ENCODE data around the gene CMSS1. TPM values are rescaled to one million over a fixed set of nuclear protein-coding genes. Genes with fewer than 3 reads are reported as not detected.
A peak's percentile ranks its signal among the peaks of the same experiment; 100 is the strongest.
"Not testable (repeated sequence)": the region's sequence is repeated elsewhere in the genome, so short reads cannot be mapped to it uniquely, and the experiment has no call there.

The CMSS1 gene
- total RNA-seq, 1 donor from 2014 or later: 36.9 TPM

GRCh38 chr3:100216713-100217112, 399.1 kb downstream of the CMSS1 start:
- intact Hi-C loops (cut with DNase I): no loop called here
- DNase-seq: no peak
- no peak for ATAC-seq (ENCODE audit: poor library complexity)

GRCh38 chr3:100221159-100221558, 403.5 kb downstream of the CMSS1 start:
- intact Hi-C loops (cut with DNase I): no loop called here
- no peak for DNase-seq
- ATAC-seq (ENCODE audit: poor library complexity): no peak

- ATAC-seq (ENCODE audit: poor library complexity) (no peak), DNase-seq (no peak)
- intact Hi-C loops (cut with DNase I): no loop called here
These were observed 407.5 kb downstream of the CMSS1 start for GRCh38 chr3:100225193-100225592.

GRCh38 chr3:100225883-100226282, 408.2 kb downstream of the CMSS1 start:
- intact Hi-C loops (cut with DNase I): no loop called here
- DNase-seq (no peak), ATAC-seq (ENCODE audit: poor library complexity) (no peak)

- intact Hi-C loops (cut with DNase I): no loop called here
- ATAC-seq (ENCODE audit: poor library complexity) (peak; percentile 58), DNase-seq (no peak)
These were observed 409.2 kb downstream of the CMSS1 start for GRCh38 chr3:100226712-100227429.

- ATAC-seq (ENCODE audit: poor library complexity): no peak
- intact Hi-C loops (cut with DNase I): no loop called here
- DNase-seq: no peak
These were observed 409.9 kb downstream of the CMSS1 start for GRCh38 chr3:100227511-100227921.

- no peak for DNase-seq
- intact Hi-C loops (cut with DNase I): no loop called here
These were observed 410.6 kb downstream of the CMSS1 start for GRCh38 chr3:100228247-100228646.

GRCh38 chr3:100229188-100229587, 411.5 kb downstream of the CMSS1 start:
- not testable (repeated sequence) for ATAC-seq (ENCODE audit: poor library complexity); DNase-seq

More at GRCh38 chr3:100228247-100228646, 410.6 kb downstream of the CMSS1 start:
- no peak for ATAC-seq (ENCODE audit: poor library complexity)

GRCh38 chr3:100230710-100231109, 413.0 kb downstream of the CMSS1 start:
- intact Hi-C loops (cut with DNase I): no loop called here
- ATAC-seq (ENCODE audit: poor library complexity) (no peak), DNase-seq (no peak)

More at GRCh38 chr3:100229188-100229587, 411.5 kb downstream of the CMSS1 start:
- intact Hi-C loops (cut with DNase I): not testable (repeated sequence)

Small RNA genes within 50 kb of the gene (microRNA-seq; reads per million reads assigned to microRNA genes)
- not detected for gene MIR3921

Other genes starting within 250 kb of the CMSS1 start
- gene COL8A1, start 179.3 kb upstream of the CMSS1 start, total RNA-seq: 9.4 TPM

Data from Right ventricle myocardium superior (tissue), 1 donor.